ENCODE measurements around the gene ATP11A. TPM values are rescaled to one million over a fixed set of nuclear protein-coding genes. Genes with fewer than 3 reads are reported as not detected.

ATP11A gene
- total and polyA plus RNA-seq, 10 of the 15 experiments (the other 5 are each of a cell fraction or from before 2014, with no cell fraction given), result 1.4 to 69.6 (median 14.4) TPM

DNA sequence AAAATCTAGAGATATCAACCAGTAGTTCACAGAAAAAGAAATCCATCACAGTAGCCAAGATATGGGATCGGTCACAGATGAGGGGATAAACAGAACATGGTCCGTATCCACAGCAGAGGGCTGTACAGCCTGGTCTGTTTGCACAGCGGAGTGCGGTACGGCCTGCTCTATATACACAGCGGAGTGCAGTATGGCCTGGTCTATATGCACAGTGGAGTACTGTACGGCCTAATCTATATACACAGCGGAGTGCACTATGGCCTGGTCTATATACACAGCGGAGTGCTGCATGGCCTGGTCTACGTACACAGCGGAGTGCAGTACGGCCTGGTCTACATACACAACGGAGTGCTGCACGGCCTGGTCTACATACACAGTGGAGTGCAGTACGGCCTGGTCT is 236.2 kb downstream of the ATP11A start:
- Histone ChIP-seq H3K9me3 (replicated peaks; ENCODE audit: control insufficient read depth, insufficient read depth, low read length) (no peaks in the 10 kb centered on the region), H3K4me3 (no peak overlapping the region), H4K20me1 (ENCODE audit: control insufficient read depth, insufficient read depth) (no peaks in the 10 kb centered on the region), H3K36me3 (ENCODE audit: control insufficient read depth in 2 of 2, insufficient read depth in 2 of 2, low read length in 1 of 2) (no peaks in the 10 kb centered on the region), H3K4me2 (ENCODE audit: control insufficient read depth, insufficient read depth) (no peak overlapping the region), H3K4me1 (ENCODE audit: control insufficient read depth, insufficient read depth, low read length) (no peaks in the 10 kb centered on the region), H3K27ac (ENCODE audit: control insufficient read depth, insufficient read depth) (no peak overlapping the region), H2AFZ (ENCODE audit: control insufficient read depth, low read depth, low read length) (no peak overlapping the region), H3K27me3 (replicated peaks in 1 of 2; ENCODE audit: control insufficient read depth in 2 of 2, insufficient read depth in 2 of 2, low read length in 1 of 2) (peaks cover 0 to 2% of the 10 kb centered on the region in 2 experiments; a peak in 2 of 4 replicates), H3K79me2 (ENCODE audit: control insufficient read depth, insufficient read depth, low read length) (no peaks in the 10 kb centered on the region), H3K9ac (ENCODE audit: control insufficient read depth, insufficient read depth, low read length) (no peak overlapping the region)
- in situ Hi-C loops (cut with MboI) (no loop called here), intact Hi-C loops (cut with micrococcal nuclease; ENCODE audit: unreplicated experiment) (no loop called here)
- ChIA-PET POLR2A (no interaction called here), CTCF (no interaction called here), RAD21 (ENCODE audit: unreplicated experiment) (no interaction called here), SMC1A (ENCODE audit: uncharacterized antibody, unreplicated experiment) (no interaction called here)
- TF ChIP-seq, protein P1, sequence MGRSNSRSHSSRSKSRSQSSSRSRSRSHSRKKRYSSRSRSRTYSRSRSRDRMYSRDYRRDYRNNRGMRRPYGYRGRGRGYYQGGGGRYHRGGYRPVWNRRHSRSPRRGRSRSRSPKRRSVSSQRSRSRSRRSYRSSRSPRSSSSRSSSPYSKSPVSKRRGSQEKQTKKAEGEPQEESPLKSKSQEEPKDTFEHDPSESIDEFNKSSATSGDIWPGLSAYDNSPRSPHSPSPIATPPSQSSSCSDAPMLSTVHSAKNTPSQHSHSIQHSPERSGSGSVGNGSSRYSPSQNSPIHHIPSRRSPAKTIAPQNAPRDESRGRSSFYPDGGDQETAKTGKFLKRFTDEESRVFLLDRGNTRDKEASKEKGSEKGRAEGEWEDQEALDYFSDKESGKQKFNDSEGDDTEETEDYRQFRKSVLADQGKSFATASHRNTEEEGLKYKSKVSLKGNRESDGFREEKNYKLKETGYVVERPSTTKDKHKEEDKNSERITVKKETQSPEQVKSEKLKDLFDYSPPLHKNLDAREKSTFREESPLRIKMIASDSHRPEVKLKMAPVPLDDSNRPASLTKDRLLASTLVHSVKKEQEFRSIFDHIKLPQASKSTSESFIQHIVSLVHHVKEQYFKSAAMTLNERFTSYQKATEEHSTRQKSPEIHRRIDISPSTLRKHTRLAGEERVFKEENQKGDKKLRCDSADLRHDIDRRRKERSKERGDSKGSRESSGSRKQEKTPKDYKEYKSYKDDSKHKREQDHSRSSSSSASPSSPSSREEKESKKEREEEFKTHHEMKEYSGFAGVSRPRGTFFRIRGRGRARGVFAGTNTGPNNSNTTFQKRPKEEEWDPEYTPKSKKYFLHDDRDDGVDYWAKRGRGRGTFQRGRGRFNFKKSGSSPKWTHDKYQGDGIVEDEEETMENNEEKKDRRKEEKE (IDR thresholded peaks at IDR 0.05), result no peak
- TF ChIP-seq, protein P2, sequence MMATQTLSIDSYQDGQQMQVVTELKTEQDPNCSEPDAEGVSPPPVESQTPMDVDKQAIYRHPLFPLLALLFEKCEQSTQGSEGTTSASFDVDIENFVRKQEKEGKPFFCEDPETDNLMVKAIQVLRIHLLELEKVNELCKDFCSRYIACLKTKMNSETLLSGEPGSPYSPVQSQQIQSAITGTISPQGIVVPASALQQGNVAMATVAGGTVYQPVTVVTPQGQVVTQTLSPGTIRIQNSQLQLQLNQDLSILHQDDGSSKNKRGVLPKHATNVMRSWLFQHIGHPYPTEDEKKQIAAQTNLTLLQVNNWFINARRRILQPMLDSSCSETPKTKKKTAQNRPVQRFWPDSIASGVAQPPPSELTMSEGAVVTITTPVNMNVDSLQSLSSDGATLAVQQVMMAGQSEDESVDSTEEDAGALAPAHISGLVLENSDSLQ (IDR thresholded peaks at IDR 0.05), result no peak
- TF ChIP-seq CHD1 (IDR thresholded peaks at IDR 0.05; ENCODE audit: low read depth, low read length) (no peak), SPI1 (IDR thresholded peaks at IDR 0.05; ENCODE audit: borderline replicate concordance, insufficient read depth, low read depth, low read length) (no peak), RFX5 (IDR thresholded peaks at IDR 0.05; ENCODE audit: low read depth, low read length) (no peak), NFIC (IDR thresholded peaks at IDR 0.05; ENCODE audit: low read depth, low read length) (no peak), SMARCA5 (IDR thresholded peaks at IDR 0.05) (no peak), CREB1 (IDR thresholded peaks at IDR 0.05; ENCODE audit: low read depth) (no peak), MTA3 (IDR thresholded peaks at IDR 0.05; ENCODE audit: borderline replicate concordance, low read length) (no peak), ZZZ3 (IDR thresholded peaks at IDR 0.05; ENCODE audit: control insufficient read depth, insufficient read length, low read depth) (no peak), ZNF207 (IDR thresholded peaks at IDR 0.05; ENCODE audit: borderline replicate concordance) (no peak), MYC (IDR thresholded peaks at IDR 0.05; ENCODE audit: insufficient read depth, insufficient read length, insufficient replicate concordance, low read length, severe bottlenecking) (no peak), SMAD1 (IDR thresholded peaks at IDR 0.05; ENCODE audit: low read depth, partially characterized antibody) (no peak), IKZF2 (IDR thresholded peaks at IDR 0.05) (no peak)
- WGBS (ENCODE audit: insufficient coverage, insufficient replicate concordance, low lambda C conversion rate, missing lambda C conversion rate), result 77% methylated on average over 15 of the region's 15 CpGs
- FAIRE-seq (no peak), ATAC-seq (no peak), DNase-seq (ENCODE audit: low read depth, low spot score) (no peak)
- no TSS peak for BruUV-seq (replicated peaks)

Data from GM12878 (cell line).